GM06990 (cell line): Measurements from ENCODE around the gene ADSS1.

Experiments
- DNase-seq: peaks from one replicate; pipeline ENCODE4 v3.0.0-alpha.2; 2011; ENCODE audit not compliant: insufficient read length; ENCODE audit errors: extremely low read depth
- H3K27me3 ChIP-seq: replicated peaks from 2 replicates; pipeline ENCODE4 v1.6.0; 2011; ENCODE audit warnings: low read length; ENCODE audit not compliant: control insufficient read depth, insufficient read depth
- H3K36me3 ChIP-seq: 2 replicates; pipeline ENCODE4 v1.5.1; 2011; ENCODE audit warnings: low read length; ENCODE audit not compliant: control insufficient read depth, insufficient read depth
- H3K4me3 ChIP-seq: replicated peaks from 2 replicates; pipeline ENCODE4 v1.5.1; 2011; ENCODE audit warnings: low read depth, mild to moderate bottlenecking, control low read depth, low read length
- CTCF ChIP-seq: IDR thresholded peaks from 2 replicates; pipeline ENCODE4 v1.5.1; 2011; ENCODE audit warnings: low read length, control low read depth, mild to moderate bottlenecking, inconsistent platforms; ENCODE audit not compliant: insufficient read depth, poor library complexity, severe bottlenecking

ADSS1 gene

GRCh38 chr14:104734991-104735779 is 11.2 kb downstream of the ADSS1 start:
- Histone ChIP-seq H3K4me3 (no peak overlapping the region), H3K36me3 (no peaks in the 10 kb centered on the region), H3K27me3 (peaks cover 1% of the 10 kb centered on the region; the same call in 1 of the 2 replicates)
- TF ChIP-seq CTCF: no peak
- no peak for DNase-seq

GRCh38 chr14:104735830-104736642 is 12.0 kb downstream of the ADSS1 start:
- TF ChIP-seq CTCF: no peak
- H3K27me3 ChIP-seq: peaks cover 1% of the 10 kb centered on the region; the same call in 1 of the 2 replicates
- no peaks in the 10 kb centered on the region for H3K36me3 ChIP-seq
- DNase-seq: no peak
- no peak overlapping the region for H3K4me3 ChIP-seq

GRCh38 chr14:104738375-104739019 is 14.5 kb downstream of the ADSS1 start:
- H3K4me3 ChIP-seq: no peak overlapping the region
- H3K36me3 ChIP-seq: no peaks in the 10 kb centered on the region
- no peak for TF ChIP-seq CTCF
- H3K27me3 ChIP-seq: peaks cover 1% of the 10 kb centered on the region; the same call in 1 of the 2 replicates
- no peak for DNase-seq

GRCh38 chr14:104739026-104739425 is 15.0 kb downstream of the ADSS1 start:
- no peak for DNase-seq
- Histone ChIP-seq H3K27me3 (peaks cover 1% of the 10 kb centered on the region; the same call in 1 of the 2 replicates), H3K36me3 (no peaks in the 10 kb centered on the region), H3K4me3 (no peak overlapping the region)
- TF ChIP-seq CTCF: no peak

- Histone ChIP-seq H3K36me3 (no peaks in the 10 kb centered on the region), H3K27me3 (peaks cover 1% of the 10 kb centered on the region; the same call in 1 of the 2 replicates), H3K4me3 (no peak overlapping the region)
- TF ChIP-seq CTCF: no peak
- DNase-seq: no peak
Measured at GRCh38 chr14:104739546-104740516, 15.8 kb downstream of the ADSS1 start.
